GM18511 (cell line): ENCODE results near the gene SEMA4A.
A peak's percentile ranks its signal among the peaks of the same experiment; 100 is the strongest.

ENCODE experiments used
- ATAC-seq: cut with Tn5 transposase; IDR thresholded peaks from one replicate; pipeline ENCODE4 v1.9.1; 2021; ENCODE audit warnings: mild to moderate bottlenecking, moderate library complexity; ENCODE audit not compliant: unreplicated experiment

SEMA4A gene

GRCh38 chr1:156225677-156226014 lies 72.3 kb downstream of the SEMA4A start:
- ATAC-seq: peak; percentile 4

- peak; percentile 62 for ATAC-seq
Measured at GRCh38 chr1:156226116-156226538, 72.7 kb downstream of the SEMA4A start.

- ATAC-seq: no peak
Measured at GRCh38 chr1:156226782-156227181, 73.4 kb downstream of the SEMA4A start.
